ENCODE data around the gene NCCRP1.

Gene NCCRP1

DNA sequence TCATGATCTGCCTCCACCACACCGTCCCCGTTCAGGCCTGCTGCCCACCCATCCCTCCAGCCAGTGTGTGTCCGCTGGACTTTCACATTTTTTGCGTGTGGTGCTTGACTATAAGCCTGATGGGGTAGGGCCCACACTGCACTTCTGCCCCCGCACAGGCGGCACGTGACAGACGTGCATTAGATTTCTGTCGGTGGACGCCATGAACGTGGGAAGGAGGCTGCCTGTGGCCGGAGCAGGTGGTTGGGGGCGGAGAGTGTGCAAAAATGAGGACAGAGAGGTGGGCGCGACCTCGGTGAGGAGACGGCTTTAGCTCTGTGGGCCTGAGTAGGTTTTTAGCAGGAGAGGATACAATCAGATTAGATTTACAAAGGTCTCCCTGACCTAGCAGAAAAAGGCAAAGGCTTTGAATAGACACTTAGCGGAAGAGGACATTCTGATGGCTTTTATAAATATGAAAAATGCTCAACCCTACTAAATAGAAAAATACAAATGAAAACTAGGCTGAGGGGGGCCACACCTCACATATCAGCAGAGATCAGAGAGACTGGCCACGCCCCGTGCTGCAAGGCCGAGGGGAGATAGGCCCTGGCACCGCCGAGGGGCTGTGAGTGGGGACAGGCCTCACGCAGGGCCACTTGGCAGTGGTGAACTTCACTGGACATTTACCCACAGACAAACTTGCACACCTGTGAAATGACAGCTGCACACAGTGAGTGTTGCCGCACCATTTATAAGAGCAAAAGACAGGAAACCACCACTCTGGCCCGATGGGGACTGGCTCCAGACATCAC, 45.8 kb upstream of the NCCRP1 start:
- ATAC-seq (ENCODE audit: low read depth) = no peak
- DNase-seq (ENCODE audit: low spot score) = no peak
- TF ChIP-seq CTCF (IDR thresholded peaks at IDR 0.05; ENCODE audit: poor library complexity, severe bottlenecking) = no peak
- no peak overlapping the region for H3K4me3 ChIP-seq (ENCODE audit: severe bottlenecking)
- H3K27me3 ChIP-seq (ENCODE audit: insufficient read depth, poor library complexity, severe bottlenecking) = no peaks in the 10 kb centered on the region
- H3K36me3 ChIP-seq (ENCODE audit: low read depth) = no peaks in the 10 kb centered on the region
- no peak overlapping the region for H3K27ac ChIP-seq (ENCODE audit: poor library complexity, severe bottlenecking)
- H3K4me1 ChIP-seq (ENCODE audit: insufficient read depth, poor library complexity, severe bottlenecking) = peaks cover 14% of the 10 kb centered on the region
- H3K9me3 ChIP-seq (ENCODE audit: severe bottlenecking) = no peaks in the 10 kb centered on the region

DNA sequence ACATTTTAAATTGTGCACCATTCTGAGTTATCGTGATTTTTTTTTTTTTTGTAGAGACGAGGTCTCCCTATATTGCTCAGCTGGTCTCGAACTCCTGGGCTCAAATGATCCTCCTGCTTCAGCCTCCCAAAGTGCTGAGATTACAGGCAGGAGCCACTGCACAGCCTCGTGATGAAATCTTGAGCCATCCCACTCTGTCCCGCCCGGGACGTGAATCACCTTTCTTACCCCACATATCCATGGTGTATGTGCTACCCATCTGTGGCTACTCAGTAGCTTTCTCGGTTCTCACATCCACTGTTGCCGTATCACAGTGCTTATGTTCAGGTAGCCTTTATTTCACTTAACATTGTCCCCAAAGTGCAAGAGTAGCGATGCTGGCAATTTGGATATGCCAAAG, 44.7 kb upstream of the NCCRP1 start:
- H3K36me3 ChIP-seq (ENCODE audit: low read depth) = no peaks in the 10 kb centered on the region
- ATAC-seq (ENCODE audit: low read depth) = 0 out of 3 replicates have a peak, but pooled peaks have one; percentile 19
- H3K4me3 ChIP-seq (ENCODE audit: severe bottlenecking) = no peak overlapping the region
- no peaks in the 10 kb centered on the region for H3K9me3 ChIP-seq (ENCODE audit: severe bottlenecking)
- H3K27ac ChIP-seq (ENCODE audit: poor library complexity, severe bottlenecking) = no peak overlapping the region
- peaks cover 17% of the 10 kb centered on the region for H3K4me1 ChIP-seq (ENCODE audit: insufficient read depth, poor library complexity, severe bottlenecking)
- no peaks in the 10 kb centered on the region for H3K27me3 ChIP-seq (ENCODE audit: insufficient read depth, poor library complexity, severe bottlenecking)
- no peak for DNase-seq (ENCODE audit: low spot score)
- TF ChIP-seq CTCF (IDR thresholded peaks at IDR 0.05; ENCODE audit: poor library complexity, severe bottlenecking) = no peak

DNA sequence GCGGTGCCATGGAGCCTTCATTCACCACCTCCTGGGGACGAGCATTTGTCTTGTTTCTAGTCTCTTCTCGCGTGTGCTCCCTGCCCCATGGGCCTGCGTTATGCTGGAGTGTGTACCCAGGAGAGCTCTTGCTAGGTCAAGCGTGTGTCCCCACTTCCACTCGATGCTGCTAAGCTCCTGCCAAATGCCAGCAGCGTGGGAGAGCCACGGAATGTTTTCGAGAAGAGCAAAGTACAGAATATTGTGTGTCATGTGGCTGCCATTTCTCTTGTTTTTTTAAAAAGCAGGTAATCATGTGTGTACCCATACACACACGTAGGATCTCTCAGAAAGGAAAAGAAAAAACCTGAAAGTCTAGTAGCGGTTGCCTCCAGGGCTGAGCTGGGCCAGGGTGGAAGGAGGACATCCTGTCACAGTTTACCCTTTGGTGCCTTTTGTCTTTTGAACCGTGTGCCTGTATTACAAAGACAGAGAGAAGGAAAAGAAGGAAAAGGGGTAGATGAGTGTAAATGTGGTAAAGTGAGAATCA, 42.6 kb upstream of the NCCRP1 start:
- Histone ChIP-seq H3K27me3 (ENCODE audit: insufficient read depth, poor library complexity, severe bottlenecking) (no peaks in the 10 kb centered on the region), H3K4me3 (ENCODE audit: severe bottlenecking) (no peak overlapping the region), H3K4me1 (ENCODE audit: insufficient read depth, poor library complexity, severe bottlenecking) (peaks cover 17% of the 10 kb centered on the region), H3K9me3 (ENCODE audit: severe bottlenecking) (no peaks in the 10 kb centered on the region), H3K36me3 (ENCODE audit: low read depth) (no peaks in the 10 kb centered on the region), H3K27ac (ENCODE audit: poor library complexity, severe bottlenecking) (peak overlapping the region; percentile 32)
- DNase-seq (ENCODE audit: low spot score) (no peak), ATAC-seq (ENCODE audit: low read depth) (no peak)
- TF ChIP-seq CTCF (IDR thresholded peaks at IDR 0.05; ENCODE audit: poor library complexity, severe bottlenecking) = no peak

GRCh38 chr19:39154629-39155100, 42.1 kb upstream of the NCCRP1 start:
- peaks cover 17% of the 10 kb centered on the region for H3K4me1 ChIP-seq (ENCODE audit: insufficient read depth, poor library complexity, severe bottlenecking)
- H3K9me3 ChIP-seq (ENCODE audit: severe bottlenecking) = no peaks in the 10 kb centered on the region
- TF ChIP-seq CTCF (IDR thresholded peaks at IDR 0.05; ENCODE audit: poor library complexity, severe bottlenecking) = no peak
- DNase-seq (ENCODE audit: low spot score) (no peak), ATAC-seq (ENCODE audit: low read depth) (peak; percentile 75)
- no peak overlapping the region for H3K4me3 ChIP-seq (ENCODE audit: severe bottlenecking)
- no peaks in the 10 kb centered on the region for H3K36me3 ChIP-seq (ENCODE audit: low read depth)
- no peaks in the 10 kb centered on the region for H3K27me3 ChIP-seq (ENCODE audit: insufficient read depth, poor library complexity, severe bottlenecking)
- peak overlapping the region; percentile 32 for H3K27ac ChIP-seq (ENCODE audit: poor library complexity, severe bottlenecking)

Measured in RWPE2 (cell line).